Measurements from ENCODE around the gene RPRD2.

The RPRD2 gene

GRCh38 chr1:150498342-150498741 is 134.4 kb downstream of the RPRD2 start:
- no peak for TF ChIP-seq POLR2A (IDR thresholded peaks at IDR 0.05; ENCODE audit: low read depth, low read length)
- no peak for TF ChIP-seq POU2F2 (IDR thresholded peaks at IDR 0.05; ENCODE audit: low read depth, low read length)
- no peak for TF ChIP-seq POLR2AphosphoS5 (IDR thresholded peaks at IDR 0.05; ENCODE audit: low read depth, low read length)
- TF ChIP-seq TAF1 (IDR thresholded peaks at IDR 0.05; ENCODE audit: low read depth, low read length): no peak
- no peak for TF ChIP-seq PAX5 (IDR thresholded peaks at IDR 0.05; ENCODE audit: insufficient read depth, low read length, severe bottlenecking)
- DNase-seq (ENCODE audit: insufficient read length, low spot score): no peak
- FAIRE-seq: no peak

GRCh38 chr1:150505431-150505830 is 141.5 kb downstream of the RPRD2 start:
- no peak for TF ChIP-seq SPI1 (IDR thresholded peaks at IDR 0.05; ENCODE audit: low read depth, low read length)
- no peak for TF ChIP-seq POU2F2 (IDR thresholded peaks at IDR 0.05; ENCODE audit: low read depth, low read length)
- TF ChIP-seq POLR2A (IDR thresholded peaks at IDR 0.05; ENCODE audit: low read depth, low read length): no peak
- TF ChIP-seq PAX5 (IDR thresholded peaks at IDR 0.05; ENCODE audit: insufficient read depth, low read length, severe bottlenecking): no peak
- TF ChIP-seq POLR2AphosphoS5 (IDR thresholded peaks at IDR 0.05; ENCODE audit: low read depth, low read length): no peak
- TF ChIP-seq TAF1 (IDR thresholded peaks at IDR 0.05; ENCODE audit: low read depth, low read length): no peak
- no peak for FAIRE-seq
- no peak for DNase-seq (ENCODE audit: insufficient read length, low spot score)

GRCh38 chr1:150507912-150508864 is 144.2 kb downstream of the RPRD2 start, which contains the start of gene ECM1:
Gene ECM1, plus strand, starts transcription at chr1:150508109. Its CDS starts 101 bp downstream, at chr1:150508210.
- no peak for DNase-seq (ENCODE audit: insufficient read length, low spot score)
- TF ChIP-seq SPI1 (IDR thresholded peaks at IDR 0.05; ENCODE audit: low read depth, low read length) (no peak), POLR2AphosphoS5 (IDR thresholded peaks at IDR 0.05; ENCODE audit: low read depth, low read length) (no peak), POLR2A (IDR thresholded peaks at IDR 0.05; ENCODE audit: low read depth, low read length) (no peak), TAF1 (IDR thresholded peaks at IDR 0.05; ENCODE audit: low read depth, low read length) (no peak), POU2F2 (IDR thresholded peaks at IDR 0.05; ENCODE audit: low read depth, low read length) (no peak)
- FAIRE-seq: no peak

GRCh38 chr1:150508982-150509381 is 145.0 kb downstream of the RPRD2 start:
- TF ChIP-seq PAX5 (IDR thresholded peaks at IDR 0.05; ENCODE audit: insufficient read depth, low read length, severe bottlenecking) (no peak), POU2F2 (IDR thresholded peaks at IDR 0.05; ENCODE audit: low read depth, low read length) (no peak), POLR2A (IDR thresholded peaks at IDR 0.05; ENCODE audit: low read depth, low read length) (no peak), SPI1 (IDR thresholded peaks at IDR 0.05; ENCODE audit: low read depth, low read length) (no peak), POLR2AphosphoS5 (IDR thresholded peaks at IDR 0.05; ENCODE audit: low read depth, low read length) (no peak), TAF1 (IDR thresholded peaks at IDR 0.05; ENCODE audit: low read depth, low read length) (no peak)
- FAIRE-seq: no peak
- no peak for DNase-seq (ENCODE audit: insufficient read length, low spot score)

GRCh38 chr1:150511551-150511950 is 147.6 kb downstream of the RPRD2 start:
- DNase-seq (ENCODE audit: insufficient read length, low spot score) (no peak), FAIRE-seq (no peak)
- TF ChIP-seq PAX5 (IDR thresholded peaks at IDR 0.05; ENCODE audit: insufficient read depth, low read length, severe bottlenecking) (no peak), POU2F2 (IDR thresholded peaks at IDR 0.05; ENCODE audit: low read depth, low read length) (no peak), TAF1 (IDR thresholded peaks at IDR 0.05; ENCODE audit: low read depth, low read length) (no peak), POLR2A (IDR thresholded peaks at IDR 0.05; ENCODE audit: low read depth, low read length) (no peak), POLR2AphosphoS5 (IDR thresholded peaks at IDR 0.05; ENCODE audit: low read depth, low read length) (no peak), SPI1 (IDR thresholded peaks at IDR 0.05; ENCODE audit: low read depth, low read length) (no peak)

- no peak for FAIRE-seq
- no peak for TF ChIP-seq PAX5 (IDR thresholded peaks at IDR 0.05; ENCODE audit: insufficient read depth, low read length, severe bottlenecking)
- no peak for TF ChIP-seq POLR2AphosphoS5 (IDR thresholded peaks at IDR 0.05; ENCODE audit: low read depth, low read length)
- TF ChIP-seq POU2F2 (IDR thresholded peaks at IDR 0.05; ENCODE audit: low read depth, low read length): no peak
- no peak for TF ChIP-seq TAF1 (IDR thresholded peaks at IDR 0.05; ENCODE audit: low read depth, low read length)
- TF ChIP-seq POLR2A (IDR thresholded peaks at IDR 0.05; ENCODE audit: low read depth, low read length): no peak
- TF ChIP-seq SPI1 (IDR thresholded peaks at IDR 0.05; ENCODE audit: low read depth, low read length): no peak
Measured at GRCh38 chr1:150511985-150512660, 148.2 kb downstream of the RPRD2 start.

GRCh38 chr1:150512846-150513245 is 148.9 kb downstream of the RPRD2 start:
- DNase-seq (ENCODE audit: insufficient read length, low spot score) (no peak), FAIRE-seq (no peak)
- no peak for TF ChIP-seq POLR2AphosphoS5 (IDR thresholded peaks at IDR 0.05; ENCODE audit: low read depth, low read length)
- TF ChIP-seq SPI1 (IDR thresholded peaks at IDR 0.05; ENCODE audit: low read depth, low read length): no peak
- no peak for TF ChIP-seq TAF1 (IDR thresholded peaks at IDR 0.05; ENCODE audit: low read depth, low read length)
- TF ChIP-seq POU2F2 (IDR thresholded peaks at IDR 0.05; ENCODE audit: low read depth, low read length): no peak
- TF ChIP-seq POLR2A (IDR thresholded peaks at IDR 0.05; ENCODE audit: low read depth, low read length): no peak
- TF ChIP-seq PAX5 (IDR thresholded peaks at IDR 0.05; ENCODE audit: insufficient read depth, low read length, severe bottlenecking): no peak

More at GRCh38 chr1:150511985-150512660, 148.2 kb downstream of the RPRD2 start:
- no peak for DNase-seq (ENCODE audit: insufficient read length, low spot score)

- FAIRE-seq (no peak), DNase-seq (ENCODE audit: insufficient read length, low spot score) (no peak)
- no peak for TF ChIP-seq SPI1 (IDR thresholded peaks at IDR 0.05; ENCODE audit: low read depth, low read length)
- TF ChIP-seq POLR2A (IDR thresholded peaks at IDR 0.05; ENCODE audit: low read depth, low read length): no peak
- no peak for TF ChIP-seq POLR2AphosphoS5 (IDR thresholded peaks at IDR 0.05; ENCODE audit: low read depth, low read length)
- TF ChIP-seq PAX5 (IDR thresholded peaks at IDR 0.05; ENCODE audit: insufficient read depth, low read length, severe bottlenecking): no peak
Measured at GRCh38 chr1:150513351-150513791, 149.4 kb downstream of the RPRD2 start.

- TF ChIP-seq SPI1 (IDR thresholded peaks at IDR 0.05; ENCODE audit: low read depth, low read length) (no peak), POU2F2 (IDR thresholded peaks at IDR 0.05; ENCODE audit: low read depth, low read length) (no peak), POLR2AphosphoS5 (IDR thresholded peaks at IDR 0.05; ENCODE audit: low read depth, low read length) (no peak), TAF1 (IDR thresholded peaks at IDR 0.05; ENCODE audit: low read depth, low read length) (no peak), PAX5 (IDR thresholded peaks at IDR 0.05; ENCODE audit: insufficient read depth, low read length, severe bottlenecking) (no peak), POLR2A (IDR thresholded peaks at IDR 0.05; ENCODE audit: low read depth, low read length) (no peak)
- DNase-seq (ENCODE audit: insufficient read length, low spot score) (no peak), FAIRE-seq (no peak)
Measured at GRCh38 chr1:150514260-150514659, 150.3 kb downstream of the RPRD2 start.

All from GM12891 (cell line).